ENCODE measurements around the gene SLC25A3. TPM values are rescaled to one million over a fixed set of nuclear protein-coding genes. Genes with fewer than 3 reads are reported as not detected.

Gene SLC25A3
- total and polyA plus RNA-seq, 9 of the 15 experiments (the other 6 are each of a cell fraction or from before 2014, with no cell fraction given), result 264 to 766 (median 495) TPM

GRCh38 chr12:98593351-98594049 lies at the start of gene SLC25A3 (continued):
- peak; percentile 95 for TF ChIP-seq TAF1 (IDR thresholded peaks at IDR 0.05; ENCODE audit: control insufficient read depth, extremely low read depth, insufficient read depth, low read length, severe bottlenecking)
- TF ChIP-seq MAZ (CRISPR knock-in tag; conservative IDR thresholded peaks at IDR 0.05 in 1 of 2, IDR thresholded peaks at IDR 0.05 in 1 of 2), result peak; percentile 50 to 55
- TF ChIP-seq ZNF140 (CRISPR knock-in tag; IDR thresholded peaks at IDR 0.05), result no peak
- no peak for TF ChIP-seq ZNF347 (CRISPR knock-in tag; IDR thresholded peaks at IDR 0.05; ENCODE audit: low read depth)
- TF ChIP-seq E2F5 (CRISPR knock-in tag; IDR thresholded peaks at IDR 0.05), result no peak
- peak; percentile 78 for TF ChIP-seq ATF7 (IDR thresholded peaks at IDR 0.05)
- 0 out of 2 replicates have a peak, but pooled peaks have one; percentile 18 for TF ChIP-seq SMAD4 (CRISPR knock-in tag; conservative IDR thresholded peaks at IDR 0.05)
- TF ChIP-seq POLR2G (IDR thresholded peaks at IDR 0.05; ENCODE audit: low read depth, low read length), result peak; percentile 100
- no peak for TF ChIP-seq NFE2L1 (tag; IDR thresholded peaks at IDR 0.05; ENCODE audit: borderline replicate concordance, low read depth)
- peak; percentile 40; the same call in 1 of the 2 replicates for TF ChIP-seq MYNN (IDR thresholded peaks at IDR 0.05)
- TF ChIP-seq MYNN (CRISPR knock-in tag; IDR thresholded peaks at IDR 0.05), result no peak
- no peak for TF ChIP-seq ZNF444 (CRISPR knock-in tag; IDR thresholded peaks at IDR 0.05)
- no peak for TF ChIP-seq IRF2 (CRISPR knock-in tag; IDR thresholded peaks at IDR 0.05)
- 0 out of 6 replicates have a peak, but pooled peaks of 2 of the 3 experiments have one; percentile 9 to 19 for TF ChIP-seq CTCF (IDR thresholded peaks at IDR 0.05 in 2 of 3, conservative IDR thresholded peaks at IDR 0.05 in 1 of 3; ENCODE audit: insufficient read depth in 2 of 3, low read depth in 1 of 3, low read length in 3 of 3)
- TF ChIP-seq EP300 (IDR thresholded peaks at IDR 0.05; ENCODE audit: low read length), result peak; percentile 37; the same call in 1 of the 2 replicates
- no peak for TF ChIP-seq CLOCK (CRISPR knock-in tag; IDR thresholded peaks at IDR 0.05; ENCODE audit: borderline replicate concordance)
- TF ChIP-seq TCF7 (IDR thresholded peaks at IDR 0.05; ENCODE audit: borderline replicate concordance), result no peak
- peak; percentile 69 for TF ChIP-seq EGR1 (conservative IDR thresholded peaks at IDR 0.05)
- TF ChIP-seq KAT8 (IDR thresholded peaks at IDR 0.05; ENCODE audit: low read depth), result no peak
- no peak for TF ChIP-seq ZNF3 (CRISPR knock-in tag; IDR thresholded peaks at IDR 0.05)
- peak; percentile 2; the same call in 1 of the 2 replicates for TF ChIP-seq BACH1 (tag; IDR thresholded peaks at IDR 0.05)

All from K562 (cell line).